Heart right ventricle (tissue), 16 donors: ENCODE results near the gene CASR. TPM values are rescaled to one million over a fixed set of nuclear protein-coding genes. Genes with fewer than 3 reads are reported as not detected.

Source experiments
- ATAC-seq, 8 donors: fragments of 200-7000 bp; cut with Tn5 transposase; one replicate each; pipeline ENCODE4 v1.9.1; 2020; ENCODE audit warnings: mild to moderate bottlenecking in 8 of 8, moderate library complexity in 8 of 8, moderate number of reproducible peaks in 1 of 8
- DNase-seq, 2 donors: peaks; one replicate each; pipeline ENCODE4 v3.0.0-alpha.2; 2020
- H3K27ac ChIP-seq, 10 donors: fragments of 200-600 bp; sonication (generic) in 2 of 10; one replicate each; pipeline versions ENCODE4 v1.5.0 to v1.8.0; 2020 to 2022; ENCODE audit warnings: mild to moderate bottlenecking in 3 of 10
- H3K27me3 ChIP-seq, 7 donors: fragments of 200-600 bp; one replicate each; pipeline ENCODE4 v1.8.0; 2021 to 2022; ENCODE audit warnings: mild to moderate bottlenecking in 2 of 7
- H3K36me3 ChIP-seq, 9 donors: fragments of 200-600 bp; sonication (generic) in 1 of 9; one replicate each; pipeline versions ENCODE4 v1.5.0 to v1.8.0; 2020 to 2022; ENCODE audit warnings: mild to moderate bottlenecking in 2 of 9
- H3K4me1 ChIP-seq, 9 donors: fragments of 200-600 bp; sonication (generic) in 1 of 9; one replicate each; pipeline versions ENCODE4 v1.5.0 to v1.8.0; 2020 to 2022; ENCODE audit warnings: mild to moderate bottlenecking in 4 of 9
- H3K4me3 ChIP-seq, 10 donors: fragments of 200-600 bp; sonication (generic) in 2 of 10; one replicate each; pipeline versions ENCODE4 v1.5.0 to v1.8.0; 2020 to 2022; ENCODE audit warnings: mild to moderate bottlenecking in 7 of 10, moderate library complexity in 2 of 10
- H3K9me3 ChIP-seq, 11 donors: fragments of 200-600 bp in 10 of 11; sonication (generic) in 2 of 11; one replicate each; pipeline versions ENCODE4 v1.5.0 to v1.8.0; 2013 to 2022; ENCODE audit warnings: mild to moderate bottlenecking in 2 of 11, control low read depth in 1 of 11, moderate library complexity in 1 of 11
- WGBS, 2 donors: extraction: QIAGEN DNeasy Blood & Tissue Kit; methylation state at CpG; one replicate each; pipeline ENCODE4 v1.1.7; 2013; ENCODE audit warnings: inconsistent platforms in 1 of 2; 5-methylcytosine and 5-hydroxymethylcytosine counted together
- intact Hi-C, 10 donors: fragments of 100-400 bp; cut with DNase I; formaldehyde crosslinking; loops; one replicate each; pipeline versions ENCODE4 v1.11.1 to v1.14.2; 2022
- polyA plus RNA-seq, 2 donors: library from polyadenylated mRNA; stranded (reverse); fragments of 200-250 nt; gene quantifications; one replicate each; pipeline ENCODE4 v1.2.3, GENCODE V29; 2013
- total RNA-seq, 10 donors: library from RNA; stranded (reverse); fragmentation: NEBNext Ultra II Directional in 3 of 10; extraction: Animal tissue kit (Norgen Biotek cat#: 25700) in 3 of 10; gene quantifications; one replicate each; pipeline versions ENCODE4 v1.2.1 to v1.2.4, GENCODE V29; 2021 to 2023
- TF ChIP-seq, protein P1 (sequence below), 9 donors: fragments of 200-600 bp; sonication (generic) in 2 of 9; IDR thresholded peaks; one replicate each; pipeline versions ENCODE4 v1.5.0 to v1.8.0; 2021 to 2022; ENCODE audit warnings: antibody characterized with exemption in 9 of 9, mild to moderate bottlenecking in 5 of 9, moderate library complexity in 1 of 9
- donor health status: Arrhythmogenic right ventricular cardiomyopathy.
- donor health status: ischemic (EF 13 %, LVEDD 7.1; RV severe dilation, severe dysfunction).
- donor health status: healthy with polysubstance abuse.
- donor health status: DM: no; HTN: yes; CAD: no.
- donor health status: DM: no; HTN: no; CAD: no.
- donor health status: ischemic (EF 25% LVEDD 6.9; RV normal size, moderate dysfunction).
- donor health status: ischemic (EF 25% LVEDD 5.7; RV mildly dilated, moderate dysfunction).
- donor health status: healthy.
- donor health status: DM: yes; HTN: yes; CAD: no.
- donor health status: Ischemic cardiomyopathy.
- donor health status: ischemic (EF 35%, LVEDD 5.7; RV mildly dilated, moderate dysfunction).
- donor health status: nonischemic (EF 11% LVEDD 7.7; RV severe dilation, severe dysfunction).
- donor health status: DM: yes; HTN: yes; CAD: no.
- donor health status: PGD.
- donor health status: ischemic (EF 29% LVEDD 5.4; RV normal size, mild dysfunction).
- donor health status: nonischemic (EF 23%, LVEDD 6.1; RV moderate dilation, normal function).

CASR gene
- total and polyA plus RNA-seq, 12 donors, result not detected

DNA sequence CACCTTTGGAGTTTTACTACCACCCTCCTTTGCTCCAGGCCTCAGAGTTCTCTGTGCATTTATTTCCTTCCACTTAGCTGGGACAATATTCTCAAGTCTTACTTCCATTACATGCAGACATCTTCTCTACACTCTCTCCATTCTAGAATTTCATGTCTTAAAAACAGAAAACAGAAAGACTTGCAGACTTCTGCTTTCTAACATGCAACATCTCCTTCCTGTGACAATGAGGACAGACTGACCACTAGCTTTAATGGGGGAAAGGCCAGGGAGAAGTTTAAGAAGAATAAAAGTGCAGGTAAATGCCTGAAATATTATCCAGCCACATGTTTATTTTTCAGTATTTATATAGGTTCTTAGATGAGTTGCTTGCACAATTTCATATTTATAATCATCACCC lies 124.5 kb downstream of the CASR start:
- Histone ChIP-seq H3K4me1 (peaks cover 0 to 3% (median 0%) of the 10 kb centered on the region in 9 donors), H3K4me3 (no peak overlapping the region), H3K27me3 (no peaks in the 10 kb centered on the region), H3K27ac (no peak overlapping the region), H3K9me3 (no peaks in the 10 kb centered on the region), H3K36me3 (no peaks in the 10 kb centered on the region)
- intact Hi-C loops, result no loop called here
- ATAC-seq, result no peak
- TF ChIP-seq, protein P1, sequence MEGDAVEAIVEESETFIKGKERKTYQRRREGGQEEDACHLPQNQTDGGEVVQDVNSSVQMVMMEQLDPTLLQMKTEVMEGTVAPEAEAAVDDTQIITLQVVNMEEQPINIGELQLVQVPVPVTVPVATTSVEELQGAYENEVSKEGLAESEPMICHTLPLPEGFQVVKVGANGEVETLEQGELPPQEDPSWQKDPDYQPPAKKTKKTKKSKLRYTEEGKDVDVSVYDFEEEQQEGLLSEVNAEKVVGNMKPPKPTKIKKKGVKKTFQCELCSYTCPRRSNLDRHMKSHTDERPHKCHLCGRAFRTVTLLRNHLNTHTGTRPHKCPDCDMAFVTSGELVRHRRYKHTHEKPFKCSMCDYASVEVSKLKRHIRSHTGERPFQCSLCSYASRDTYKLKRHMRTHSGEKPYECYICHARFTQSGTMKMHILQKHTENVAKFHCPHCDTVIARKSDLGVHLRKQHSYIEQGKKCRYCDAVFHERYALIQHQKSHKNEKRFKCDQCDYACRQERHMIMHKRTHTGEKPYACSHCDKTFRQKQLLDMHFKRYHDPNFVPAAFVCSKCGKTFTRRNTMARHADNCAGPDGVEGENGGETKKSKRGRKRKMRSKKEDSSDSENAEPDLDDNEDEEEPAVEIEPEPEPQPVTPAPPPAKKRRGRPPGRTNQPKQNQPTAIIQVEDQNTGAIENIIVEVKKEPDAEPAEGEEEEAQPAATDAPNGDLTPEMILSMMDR (IDR thresholded peaks at IDR 0.05), result no peak
- DNase-seq, result no peak

DNA sequence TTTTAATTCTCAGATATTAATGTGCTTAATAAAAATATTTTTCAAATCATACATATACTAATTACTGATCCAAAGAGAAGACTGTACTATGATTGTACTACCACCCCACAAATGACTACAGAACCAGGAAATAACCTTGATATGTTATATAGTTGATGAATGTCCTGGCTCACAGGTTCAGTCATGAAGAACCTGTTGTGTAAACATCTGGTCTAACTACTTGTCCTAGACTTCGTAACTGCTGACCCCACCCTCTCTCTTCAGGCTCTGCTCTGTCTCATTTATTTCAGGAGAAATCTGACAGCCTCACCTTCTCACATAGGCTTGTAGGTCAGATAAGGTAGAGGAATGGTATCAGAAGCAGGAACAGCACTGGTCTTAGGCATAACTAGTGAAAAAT lies 126.9 kb downstream of the CASR start:
- no peak for ATAC-seq

DNA sequence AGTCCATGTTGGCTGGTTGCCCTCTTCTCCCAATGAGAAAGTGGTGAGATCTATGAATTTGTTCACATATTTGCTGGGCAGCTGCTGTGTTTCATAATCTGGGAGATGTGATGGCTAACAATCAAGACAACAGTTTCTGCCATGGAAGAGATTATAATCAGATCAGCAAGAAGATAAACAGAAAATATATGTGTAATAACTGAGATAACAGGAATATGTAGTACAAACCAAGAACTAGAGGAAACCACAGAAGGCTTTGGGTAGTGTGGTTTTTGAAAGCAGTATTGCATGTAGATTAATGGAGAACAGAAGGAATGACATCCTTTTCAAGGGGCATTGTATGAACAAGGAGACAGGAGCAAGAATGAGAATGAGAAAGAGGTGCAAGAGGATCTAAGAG lies 129.4 kb downstream of the CASR start:
- intact Hi-C loops, result no loop called here
- H3K36me3 ChIP-seq, result no peaks in the 10 kb centered on the region
- H3K9me3 ChIP-seq, result no peaks in the 10 kb centered on the region
- no peak overlapping the region for H3K27ac ChIP-seq
- ATAC-seq, result no peak
- TF ChIP-seq, protein P1 (IDR thresholded peaks at IDR 0.05), result no peak
- H3K4me1 ChIP-seq, result peaks cover 0 to 8% (median 0%) of the 10 kb centered on the region in 9 donors
- H3K27me3 ChIP-seq, result peaks cover 0 to 19% (median 11%) of the 10 kb centered on the region in 7 donors
- no peak for DNase-seq
- no peak overlapping the region for H3K4me3 ChIP-seq

More for the DNA sequence above, 126.9 kb downstream of the CASR start:
- intact Hi-C loops, result no loop called here
- H3K27ac ChIP-seq, result no peak overlapping the region
- no peak for DNase-seq
- H3K9me3 ChIP-seq, result no peaks in the 10 kb centered on the region
- TF ChIP-seq, protein P1 (IDR thresholded peaks at IDR 0.05), result no peak
- H3K4me1 ChIP-seq, result peaks cover 0 to 8% (median 0%) of the 10 kb centered on the region in 9 donors
- 26 to 39% methylated on average over 1 of the region's 1 CpG for WGBS, 2 donors
- H3K36me3 ChIP-seq, result no peaks in the 10 kb centered on the region
- peaks cover 0 to 5% (median 0%) of the 10 kb centered on the region in 7 donors for H3K27me3 ChIP-seq
- no peak overlapping the region for H3K4me3 ChIP-seq

DNA sequence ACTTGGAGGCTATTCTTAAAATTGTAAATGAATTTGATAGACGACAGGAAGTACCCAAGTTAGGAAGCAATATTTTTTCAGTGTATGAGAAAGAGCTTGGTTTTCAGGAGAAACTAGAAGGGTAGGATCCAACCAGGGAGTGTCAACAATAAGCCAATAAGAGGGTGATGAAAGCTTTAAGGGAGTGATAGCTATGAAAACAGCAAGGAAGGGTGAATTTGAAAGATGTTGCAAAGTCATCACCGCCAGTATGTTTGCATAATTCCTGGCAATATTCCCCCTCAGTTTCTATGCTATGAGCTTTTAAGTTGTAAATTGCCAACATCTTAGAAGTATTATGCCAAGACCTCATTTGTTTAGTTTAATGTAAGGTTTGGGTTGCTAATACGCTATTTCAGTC lies 129.8 kb downstream of the CASR start:
- Histone ChIP-seq H3K9me3 (no peaks in the 10 kb centered on the region), H3K4me3 (no peak overlapping the region), H3K27ac (no peak overlapping the region), H3K36me3 (no peaks in the 10 kb centered on the region), H3K27me3 (peaks cover 0 to 19% (median 11%) of the 10 kb centered on the region in 7 donors), H3K4me1 (peaks cover 0 to 8% (median 0%) of the 10 kb centered on the region in 9 donors)
- intact Hi-C loops, result no loop called here
- DNase-seq (no peak), ATAC-seq (no peak)
- WGBS, 2 donors, result 76% methylated on average over 3 of the region's 3 CpGs
- TF ChIP-seq, protein P1 (IDR thresholded peaks at IDR 0.05), result no peak
